Measurements from ENCODE around the gene PGGT1B.

Gene PGGT1B

GRCh38 chr5:115291397-115291796 is 28.7 kb upstream of the PGGT1B start:
- Histone ChIP-seq H3K9ac (ENCODE audit: low read depth in 1 of 2, low read length in 2 of 2) (no peak overlapping the region), H3K4me3 (ENCODE audit: low read length in 2 of 2) (no peak overlapping the region), H3K4me1 (ENCODE audit: control insufficient read depth in 2 of 2, insufficient read depth in 2 of 2, low read length in 2 of 2) (peaks cover 0 to 6% of the 10 kb centered on the region in 2 donors), H3K27ac (ENCODE audit: low read depth in 2 of 2, low read length in 2 of 2) (no peak overlapping the region), H3K27me3 (ENCODE audit: control insufficient read depth in 2 of 2, insufficient read depth in 2 of 2, low read length in 2 of 2) (no peaks in the 10 kb centered on the region), H3K36me3 (ENCODE audit: control insufficient read depth in 2 of 2, insufficient read depth in 2 of 2, low read length in 2 of 2) (no peaks in the 10 kb centered on the region), H3K9me3 (ENCODE audit: control insufficient read depth in 2 of 2, low read length in 2 of 2) (no peaks in the 10 kb centered on the region)

GRCh38 chr5:115289104-115289503 is 26.4 kb upstream of the PGGT1B start:
- no peaks in the 10 kb centered on the region for H3K36me3 ChIP-seq (ENCODE audit: control insufficient read depth in 2 of 2, insufficient read depth in 2 of 2, low read length in 2 of 2)
- H3K4me3 ChIP-seq (ENCODE audit: low read length in 2 of 2), result no peak overlapping the region
- H3K27me3 ChIP-seq (ENCODE audit: control insufficient read depth in 2 of 2, insufficient read depth in 2 of 2, low read length in 2 of 2), result no peaks in the 10 kb centered on the region
- no peak overlapping the region for H3K9ac ChIP-seq (ENCODE audit: low read depth in 1 of 2, low read length in 2 of 2)
- H3K27ac ChIP-seq (ENCODE audit: low read depth in 2 of 2, low read length in 2 of 2), result no peak overlapping the region
- no peaks in the 10 kb centered on the region for H3K4me1 ChIP-seq (ENCODE audit: control insufficient read depth in 2 of 2, insufficient read depth in 2 of 2, low read length in 2 of 2)
- H3K9me3 ChIP-seq (ENCODE audit: control insufficient read depth in 2 of 2, low read length in 2 of 2), result no peaks in the 10 kb centered on the region

- Histone ChIP-seq H3K36me3 (ENCODE audit: control insufficient read depth in 2 of 2, insufficient read depth in 2 of 2, low read length in 2 of 2) (no peaks in the 10 kb centered on the region), H3K4me1 (ENCODE audit: control insufficient read depth in 2 of 2, insufficient read depth in 2 of 2, low read length in 2 of 2) (no peaks in the 10 kb centered on the region), H3K27ac (ENCODE audit: low read depth in 2 of 2, low read length in 2 of 2) (no peak overlapping the region), H3K9me3 (ENCODE audit: control insufficient read depth in 2 of 2, low read length in 2 of 2) (no peaks in the 10 kb centered on the region), H3K27me3 (ENCODE audit: control insufficient read depth in 2 of 2, insufficient read depth in 2 of 2, low read length in 2 of 2) (no peaks in the 10 kb centered on the region), H3K4me3 (ENCODE audit: low read length in 2 of 2) (no peak overlapping the region), H3K9ac (ENCODE audit: low read depth in 1 of 2, low read length in 2 of 2) (no peak overlapping the region)
Observed at GRCh38 chr5:115284021-115284420, 21.3 kb upstream of the PGGT1B start.

GRCh38 chr5:115282131-115282530 is 19.5 kb upstream of the PGGT1B start:
- no peak overlapping the region for H3K4me3 ChIP-seq (ENCODE audit: low read length in 2 of 2)
- no peaks in the 10 kb centered on the region for H3K9me3 ChIP-seq (ENCODE audit: control insufficient read depth in 2 of 2, low read length in 2 of 2)
- H3K9ac ChIP-seq (ENCODE audit: low read depth in 1 of 2, low read length in 2 of 2), result no peak overlapping the region
- H3K36me3 ChIP-seq (ENCODE audit: control insufficient read depth in 2 of 2, insufficient read depth in 2 of 2, low read length in 2 of 2), result no peaks in the 10 kb centered on the region
- H3K27me3 ChIP-seq (ENCODE audit: control insufficient read depth in 2 of 2, insufficient read depth in 2 of 2, low read length in 2 of 2), result no peaks in the 10 kb centered on the region
- H3K4me1 ChIP-seq (ENCODE audit: control insufficient read depth in 2 of 2, insufficient read depth in 2 of 2, low read length in 2 of 2), result no peaks in the 10 kb centered on the region
- H3K27ac ChIP-seq (ENCODE audit: low read depth in 2 of 2, low read length in 2 of 2), result no peak overlapping the region

- H3K9me3 ChIP-seq (ENCODE audit: control insufficient read depth in 2 of 2, low read length in 2 of 2), result no peaks in the 10 kb centered on the region
- no peak overlapping the region for H3K9ac ChIP-seq (ENCODE audit: low read depth in 1 of 2, low read length in 2 of 2)
- H3K4me1 ChIP-seq (ENCODE audit: control insufficient read depth in 2 of 2, insufficient read depth in 2 of 2, low read length in 2 of 2), result peaks cover 8 to 10% of the 10 kb centered on the region in 2 donors
- H3K4me3 ChIP-seq (ENCODE audit: low read length in 2 of 2), result no peak overlapping the region
- no peak overlapping the region for H3K27ac ChIP-seq (ENCODE audit: low read depth in 2 of 2, low read length in 2 of 2)
- no peaks in the 10 kb centered on the region for H3K27me3 ChIP-seq (ENCODE audit: control insufficient read depth in 2 of 2, insufficient read depth in 2 of 2, low read length in 2 of 2)
- H3K36me3 ChIP-seq (ENCODE audit: control insufficient read depth in 2 of 2, insufficient read depth in 2 of 2, low read length in 2 of 2), result peaks cover 6 to 14% of the 10 kb centered on the region in 2 donors
Observed at GRCh38 chr5:115274584-115274983, 11.9 kb upstream of the PGGT1B start.

- Histone ChIP-seq H3K36me3 (ENCODE audit: control insufficient read depth in 2 of 2, insufficient read depth in 2 of 2, low read length in 2 of 2) (peaks cover 6 to 20% of the 10 kb centered on the region in 2 donors), H3K9ac (ENCODE audit: low read depth in 1 of 2, low read length in 2 of 2) (no peak overlapping the region), H3K27ac (ENCODE audit: low read depth in 2 of 2, low read length in 2 of 2) (peak overlapping the region; percentile 7 to 45), H3K4me3 (ENCODE audit: low read length in 2 of 2) (no peak overlapping the region), H3K9me3 (ENCODE audit: control insufficient read depth in 2 of 2, low read length in 2 of 2) (no peaks in the 10 kb centered on the region), H3K27me3 (ENCODE audit: control insufficient read depth in 2 of 2, insufficient read depth in 2 of 2, low read length in 2 of 2) (no peaks in the 10 kb centered on the region), H3K4me1 (ENCODE audit: control insufficient read depth in 2 of 2, insufficient read depth in 2 of 2, low read length in 2 of 2) (peaks cover 8 to 10% of the 10 kb centered on the region in 2 donors)
Observed at GRCh38 chr5:115272297-115272958, 9.8 kb upstream of the PGGT1B start.

- H3K4me1 ChIP-seq (ENCODE audit: control insufficient read depth in 2 of 2, insufficient read depth in 2 of 2, low read length in 2 of 2), result peaks cover 8 to 10% of the 10 kb centered on the region in 2 donors
- H3K9me3 ChIP-seq (ENCODE audit: control insufficient read depth in 2 of 2, low read length in 2 of 2), result no peaks in the 10 kb centered on the region
- H3K27me3 ChIP-seq (ENCODE audit: control insufficient read depth in 2 of 2, insufficient read depth in 2 of 2, low read length in 2 of 2), result no peaks in the 10 kb centered on the region
- no peak overlapping the region for H3K9ac ChIP-seq (ENCODE audit: low read depth in 1 of 2, low read length in 2 of 2)
- no peak overlapping the region for H3K27ac ChIP-seq (ENCODE audit: low read depth in 2 of 2, low read length in 2 of 2)
- peaks cover 6 to 25% of the 10 kb centered on the region in 2 donors for H3K36me3 ChIP-seq (ENCODE audit: control insufficient read depth in 2 of 2, insufficient read depth in 2 of 2, low read length in 2 of 2)
- H3K4me3 ChIP-seq (ENCODE audit: low read length in 2 of 2), result no peak overlapping the region
Observed at GRCh38 chr5:115271295-115272050, 8.8 kb upstream of the PGGT1B start.

GRCh38 chr5:115267617-115268016 is 4.9 kb upstream of the PGGT1B start:
- peaks cover 2 to 19% of the 10 kb centered on the region in 2 donors for H3K36me3 ChIP-seq (ENCODE audit: control insufficient read depth in 2 of 2, insufficient read depth in 2 of 2, low read length in 2 of 2)
- no peaks in the 10 kb centered on the region for H3K9me3 ChIP-seq (ENCODE audit: control insufficient read depth in 2 of 2, low read length in 2 of 2)
- H3K4me3 ChIP-seq (ENCODE audit: low read length in 2 of 2), result no peak overlapping the region
- no peaks in the 10 kb centered on the region for H3K27me3 ChIP-seq (ENCODE audit: control insufficient read depth in 2 of 2, insufficient read depth in 2 of 2, low read length in 2 of 2)
- H3K9ac ChIP-seq (ENCODE audit: low read depth in 1 of 2, low read length in 2 of 2), result no peak overlapping the region
- no peak overlapping the region for H3K27ac ChIP-seq (ENCODE audit: low read depth in 2 of 2, low read length in 2 of 2)
- peaks cover 0 to 4% of the 10 kb centered on the region in 2 donors for H3K4me1 ChIP-seq (ENCODE audit: control insufficient read depth in 2 of 2, insufficient read depth in 2 of 2, low read length in 2 of 2)

- no peak overlapping the region for H3K27ac ChIP-seq (ENCODE audit: low read depth in 2 of 2, low read length in 2 of 2)
- no peaks in the 10 kb centered on the region for H3K27me3 ChIP-seq (ENCODE audit: control insufficient read depth in 2 of 2, insufficient read depth in 2 of 2, low read length in 2 of 2)
- peaks cover 8 to 11% of the 10 kb centered on the region in 2 donors for H3K4me1 ChIP-seq (ENCODE audit: control insufficient read depth in 2 of 2, insufficient read depth in 2 of 2, low read length in 2 of 2)
- H3K4me3 ChIP-seq (ENCODE audit: low read length in 2 of 2), result no peak overlapping the region
- H3K9ac ChIP-seq (ENCODE audit: low read depth in 1 of 2, low read length in 2 of 2), result no peak overlapping the region
- H3K36me3 ChIP-seq (ENCODE audit: control insufficient read depth in 2 of 2, insufficient read depth in 2 of 2, low read length in 2 of 2), result peaks cover 0 to 15% of the 10 kb centered on the region in 2 donors
- H3K9me3 ChIP-seq (ENCODE audit: control insufficient read depth in 2 of 2, low read length in 2 of 2), result no peaks in the 10 kb centered on the region
Observed at GRCh38 chr5:115265220-115265619, 2.5 kb upstream of the PGGT1B start.

GRCh38 chr5:115264786-115265185 is 2.1 kb upstream of the PGGT1B start:
- no peak overlapping the region for H3K27ac ChIP-seq (ENCODE audit: low read depth in 2 of 2, low read length in 2 of 2)
- H3K36me3 ChIP-seq (ENCODE audit: control insufficient read depth in 2 of 2, insufficient read depth in 2 of 2, low read length in 2 of 2), result peaks cover 0 to 15% of the 10 kb centered on the region in 2 donors
- H3K9me3 ChIP-seq (ENCODE audit: control insufficient read depth in 2 of 2, low read length in 2 of 2), result no peaks in the 10 kb centered on the region
- peaks cover 8 to 11% of the 10 kb centered on the region in 2 donors for H3K4me1 ChIP-seq (ENCODE audit: control insufficient read depth in 2 of 2, insufficient read depth in 2 of 2, low read length in 2 of 2)
- H3K9ac ChIP-seq (ENCODE audit: low read depth in 1 of 2, low read length in 2 of 2), result no peak overlapping the region
- H3K27me3 ChIP-seq (ENCODE audit: control insufficient read depth in 2 of 2, insufficient read depth in 2 of 2, low read length in 2 of 2), result no peaks in the 10 kb centered on the region
- no peak overlapping the region for H3K4me3 ChIP-seq (ENCODE audit: low read length in 2 of 2)

Data from mucosa of rectum (tissue), 2 donors.